Stimulated activated CD4-positive, alpha-beta T cell treated with anti-CD3 and anti-CD28 coated beads, TNF-alpha, amount 100 ng/mL, for 1 hour (primary cell): ENCODE data around the gene AFMID.
A peak's percentile ranks its signal among the peaks of the same experiment; 100 is the strongest.

Experiments
- DNase-seq, 3 donors: peaks; one replicate each; pipeline ENCODE4 v3.0.0-alpha.2; 2020; ENCODE audit warnings: low read depth in 3 of 3, low spot score in 1 of 3

The AFMID gene

DNA sequence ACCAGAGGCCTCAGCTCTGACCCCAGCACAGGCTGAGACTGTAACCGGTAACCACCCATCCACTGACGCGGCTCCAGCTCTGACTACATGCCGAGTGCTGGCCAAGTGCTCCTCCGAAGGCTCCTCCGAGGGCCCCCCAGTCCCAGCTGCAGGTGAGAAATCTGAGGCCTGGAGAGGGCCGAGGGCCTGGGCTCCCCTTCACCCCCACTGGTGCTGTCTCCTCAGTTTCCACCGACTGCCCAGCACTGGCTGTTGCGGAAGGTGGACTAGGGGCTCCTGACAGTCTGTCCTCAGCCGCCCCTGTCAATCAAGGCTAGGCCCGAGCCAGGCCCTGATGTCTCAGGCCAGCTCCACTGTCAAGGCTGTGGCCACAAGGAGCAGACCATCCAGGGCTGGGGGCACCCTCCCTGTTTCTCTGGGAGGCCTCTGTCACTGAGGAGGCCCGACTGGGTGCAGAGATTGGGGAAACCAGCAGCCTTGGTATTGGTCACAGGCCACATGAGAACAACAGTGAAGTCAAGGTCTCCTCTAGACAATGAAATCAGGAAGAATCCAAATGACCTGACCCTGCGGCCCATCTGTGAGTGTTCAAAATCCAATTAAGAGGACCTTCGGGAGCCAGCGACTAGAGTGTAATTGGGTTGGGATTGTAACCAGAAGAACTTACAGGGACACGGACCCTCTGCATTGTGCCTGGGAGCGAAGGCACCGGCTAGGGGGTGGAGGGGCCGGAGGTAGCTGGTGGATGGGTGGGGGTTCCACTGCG, 49.4 kb downstream of the AFMID start:
- no peak for DNase-seq

DNA sequence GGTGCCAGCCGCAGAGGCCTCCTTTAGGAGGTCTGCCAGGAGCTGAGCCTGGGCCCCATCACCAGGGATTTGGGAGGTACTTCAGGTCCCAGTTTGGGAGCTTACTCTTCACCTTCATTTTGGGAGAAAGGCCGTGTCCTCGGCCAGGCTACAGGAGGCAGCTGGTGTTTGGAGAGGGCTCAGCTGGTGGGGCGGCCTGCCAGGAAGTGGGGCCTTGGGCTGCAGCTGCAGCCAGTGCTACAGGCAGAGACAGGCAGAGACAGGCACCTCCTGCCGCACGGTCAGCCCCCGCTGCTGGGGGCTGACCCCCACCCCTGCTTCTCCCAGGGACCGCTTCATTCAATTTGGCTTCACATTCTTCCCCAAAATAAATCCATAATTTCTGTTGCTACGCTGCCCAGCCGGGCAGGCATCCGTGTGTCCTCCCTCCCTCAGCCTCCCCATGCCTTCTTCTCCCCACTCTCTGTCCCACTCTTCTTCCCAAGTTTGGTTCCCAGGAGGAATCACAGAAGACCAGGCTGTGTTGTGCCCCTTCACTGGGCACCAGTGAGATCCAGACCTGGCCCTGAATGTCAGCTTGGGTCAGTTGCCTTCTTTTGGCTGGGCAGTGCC, 50.3 kb downstream of the AFMID start:
- DNase-seq, result no peak

GRCh38 chr17:78238823-78239488, 51.8 kb downstream of the AFMID start:
- DNase-seq, result no peak

DNA sequence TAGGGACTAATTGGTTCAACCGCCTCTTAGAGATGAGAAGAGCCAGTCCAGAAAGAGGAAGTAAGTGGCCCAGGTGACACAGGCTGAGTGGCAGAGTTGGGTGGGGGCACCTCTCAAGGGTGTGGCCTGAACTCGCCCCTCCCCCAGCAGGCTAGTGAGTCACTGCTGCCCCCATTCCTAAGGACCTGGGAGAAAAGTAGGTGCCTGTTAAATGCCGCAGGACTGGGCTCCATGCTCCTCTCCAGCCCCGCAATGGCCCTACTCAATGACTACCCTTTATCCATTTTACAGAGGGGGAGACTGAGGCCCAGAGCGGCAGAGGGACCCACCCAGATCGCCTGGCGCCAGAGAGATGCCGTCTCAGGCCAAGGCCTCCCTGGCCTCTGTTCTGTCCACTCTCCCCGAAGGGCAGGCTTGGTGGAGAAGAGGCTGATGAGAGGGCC, 52.3 kb downstream of the AFMID start:
- DNase-seq, result no peak

GRCh38 chr17:78240012-78240655, 53.0 kb downstream of the AFMID start:
- no peak for DNase-seq

DNA sequence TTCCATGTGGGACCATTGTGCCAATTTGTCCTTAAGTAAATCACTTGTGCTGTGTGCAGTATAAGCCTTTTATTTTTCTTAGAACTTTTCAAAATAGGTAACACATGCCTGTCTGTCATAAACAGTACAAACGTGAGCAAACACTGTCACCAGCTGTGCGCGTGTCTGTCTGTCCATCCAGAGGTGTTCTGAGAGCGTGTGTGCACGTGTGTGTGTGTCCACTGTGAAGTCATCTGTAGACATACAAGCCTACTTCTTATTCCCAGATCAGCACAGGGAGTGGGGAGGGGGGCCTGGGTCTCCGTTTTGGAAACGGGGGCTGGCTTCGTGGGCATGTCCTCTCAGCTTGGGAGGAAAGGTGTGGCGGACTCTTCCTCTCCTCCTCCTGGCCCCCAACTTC, 53.7 kb downstream of the AFMID start:
- DNase-seq, result no peak

DNA sequence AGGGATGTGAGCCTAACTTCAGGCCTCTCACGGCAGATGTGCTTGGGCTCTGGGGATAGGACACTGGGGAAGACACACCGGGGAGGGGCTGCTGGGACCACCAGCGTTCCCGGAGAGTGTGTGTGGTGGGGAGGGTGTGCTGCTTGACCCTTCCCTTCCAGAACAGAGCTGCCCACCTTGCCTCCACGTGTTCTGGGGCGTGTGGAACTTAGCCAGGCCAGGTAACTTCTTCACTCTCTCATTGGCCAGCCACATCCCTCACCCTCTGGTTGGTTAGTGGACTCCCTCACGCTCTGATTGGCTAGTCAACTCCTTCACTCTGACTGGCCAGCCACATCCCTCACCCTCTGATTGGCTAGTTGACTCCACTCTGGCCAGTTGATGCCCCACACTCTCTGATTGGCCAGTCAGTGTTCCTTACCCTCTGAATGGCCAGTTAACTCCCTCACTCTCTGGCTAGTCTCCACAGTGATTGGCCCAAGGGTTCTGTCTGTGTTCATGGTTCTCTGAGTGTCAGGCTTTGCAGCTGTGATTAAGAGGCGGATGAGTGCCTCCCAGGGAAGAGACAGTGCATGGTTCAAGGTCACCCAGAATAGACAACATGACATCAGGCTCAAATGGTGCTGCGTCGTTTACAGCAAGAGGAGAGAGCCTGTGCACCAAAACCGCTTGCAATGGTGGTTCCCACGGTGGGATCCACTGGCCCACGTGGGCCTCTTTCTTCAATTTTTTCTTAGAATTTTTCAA, 54.3 kb downstream of the AFMID start:
- no peak for DNase-seq

DNA sequence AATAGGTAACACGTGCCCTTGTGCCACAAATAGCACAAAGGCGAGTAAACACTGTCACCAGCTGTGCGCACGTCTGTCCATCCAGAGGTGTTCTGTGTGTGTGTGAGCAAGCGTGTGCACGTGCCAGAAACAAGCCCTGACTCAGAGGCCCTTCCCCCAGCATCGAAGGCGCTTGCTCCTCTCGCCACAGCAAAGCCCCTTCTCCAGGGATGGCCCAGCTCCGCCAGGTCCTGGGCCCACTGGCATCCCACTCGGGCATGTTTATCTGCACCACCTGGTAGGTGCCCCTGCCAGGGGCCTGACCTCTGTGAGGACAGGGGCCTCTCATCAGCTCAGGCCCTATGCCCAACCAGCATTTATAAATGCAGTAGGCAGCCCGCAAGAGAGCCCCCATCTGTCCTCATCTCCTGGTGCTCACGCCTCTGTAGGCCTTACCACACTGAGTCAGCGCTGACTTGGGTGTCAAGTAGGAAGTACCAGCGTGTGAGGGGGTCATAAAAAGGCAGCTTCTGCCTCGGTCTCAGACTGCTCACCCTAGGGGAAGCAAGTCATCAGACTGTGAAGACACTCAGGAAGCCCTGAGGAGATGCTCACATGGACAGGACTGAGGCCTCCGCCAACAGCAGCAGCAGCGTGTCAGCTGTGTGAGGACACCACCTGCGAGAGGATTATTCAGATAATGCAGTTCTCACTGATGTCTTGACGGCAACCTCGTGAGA, 55.0 kb downstream of the AFMID start:
- DNase-seq, result no peak

DNA sequence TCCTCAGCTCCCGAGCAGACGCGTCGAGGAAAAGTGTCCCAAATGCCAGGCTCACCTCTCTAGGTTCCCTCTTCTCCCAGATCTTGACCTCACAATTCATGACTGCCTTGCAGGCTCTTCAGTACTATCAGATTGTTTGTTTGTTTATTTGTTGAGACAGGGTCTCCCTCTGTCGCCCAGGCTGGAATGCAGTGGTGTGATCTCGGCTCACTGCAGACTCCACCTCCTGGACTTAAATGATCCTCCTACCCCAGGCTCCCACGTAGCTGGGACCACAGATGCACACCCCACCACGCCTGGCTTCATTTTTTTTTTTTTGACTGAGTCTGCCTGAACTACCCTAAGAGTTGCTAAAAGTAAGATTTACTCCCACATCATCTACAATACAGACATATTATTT, 60.1 kb downstream of the AFMID start:
- no peak for DNase-seq

DNA sequence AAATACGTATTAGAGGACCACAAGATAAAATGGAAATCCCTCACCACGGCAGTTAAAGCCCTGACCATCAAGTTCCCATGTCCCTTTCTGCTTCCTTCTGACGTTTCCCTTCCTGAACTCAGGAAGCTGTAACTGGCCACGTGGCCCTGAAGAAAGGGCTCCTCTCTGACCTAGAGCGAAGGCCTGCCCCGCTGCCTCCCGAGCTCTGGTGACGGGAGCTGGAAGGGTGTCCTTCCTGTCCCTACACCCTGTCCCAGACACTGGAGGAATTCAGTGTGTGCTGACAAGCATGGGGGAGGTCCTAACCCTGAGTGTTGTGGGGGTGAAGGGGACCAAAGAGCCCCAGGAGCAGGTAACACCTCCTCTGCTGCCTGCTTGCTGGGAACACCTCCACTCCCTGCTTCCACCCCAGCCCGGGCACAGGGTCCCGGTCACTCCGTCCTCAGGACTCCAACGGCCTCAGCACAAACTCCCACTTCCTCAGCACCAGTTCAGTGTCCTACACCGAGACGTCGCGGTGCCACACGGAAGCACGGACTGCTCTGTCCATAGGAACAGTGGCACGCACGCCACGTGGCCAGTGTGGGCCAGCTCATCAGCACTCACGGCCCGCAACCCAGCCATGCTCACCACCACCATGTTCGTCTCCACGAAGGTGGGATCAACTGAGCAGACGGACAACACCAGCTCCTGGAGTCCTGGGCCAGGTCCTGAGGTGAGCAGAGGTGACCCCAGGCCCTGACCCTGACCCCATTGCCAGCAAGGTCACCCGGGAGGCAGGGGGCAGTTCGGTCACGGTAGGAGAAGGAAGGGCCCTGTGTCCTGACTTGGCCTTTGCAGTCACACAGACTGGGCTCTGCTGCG, 61.1 kb downstream of the AFMID start:
- DNase-seq, result no peak

DNA sequence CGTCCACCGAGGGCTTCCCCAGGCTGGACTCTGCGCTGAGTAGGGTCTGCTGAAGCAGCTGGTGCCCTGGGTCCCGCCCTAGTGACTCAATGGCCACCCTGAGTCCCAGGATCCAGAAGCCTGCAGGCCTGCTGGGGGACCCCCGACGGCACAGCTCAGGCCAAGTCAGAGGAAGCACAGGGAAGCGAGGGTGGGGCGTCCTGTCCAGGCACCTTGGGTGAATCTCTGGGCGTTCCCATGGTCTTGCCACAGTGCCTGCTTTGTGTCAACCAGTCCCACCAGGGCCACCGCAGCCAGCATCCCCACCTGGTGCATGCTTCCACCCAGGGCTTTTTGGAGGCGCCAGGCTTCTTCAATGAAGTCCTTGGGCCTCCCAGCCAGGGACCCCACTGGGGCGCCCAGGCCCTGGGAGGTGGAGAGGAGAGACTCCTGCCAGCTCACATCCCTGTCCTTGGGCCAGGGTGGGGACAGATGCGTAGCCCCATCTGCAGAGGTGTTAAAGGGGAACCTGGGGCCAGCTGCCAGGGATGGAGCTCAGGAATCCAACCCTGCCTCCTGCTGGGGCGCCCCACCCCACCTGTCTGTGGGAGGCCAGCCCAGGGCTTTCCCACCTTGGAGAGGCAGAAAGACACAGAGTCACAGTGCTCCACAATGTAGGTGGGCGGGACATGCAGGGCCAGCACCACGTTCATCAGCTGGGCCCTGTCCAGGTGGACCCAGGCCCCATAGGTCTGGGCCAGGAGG, 62.1 kb downstream of the AFMID start:
- DNase-seq, result no peak

GRCh38 chr17:78249818-78250806, 63.0 kb downstream of the AFMID start:
- DNase-seq, result no peak

- DNase-seq, result peak; percentile 57 to 79 (median 73)
Observed at GRCh38 chr17:78250891-78251772, 64.0 kb downstream of the AFMID start.

DNA sequence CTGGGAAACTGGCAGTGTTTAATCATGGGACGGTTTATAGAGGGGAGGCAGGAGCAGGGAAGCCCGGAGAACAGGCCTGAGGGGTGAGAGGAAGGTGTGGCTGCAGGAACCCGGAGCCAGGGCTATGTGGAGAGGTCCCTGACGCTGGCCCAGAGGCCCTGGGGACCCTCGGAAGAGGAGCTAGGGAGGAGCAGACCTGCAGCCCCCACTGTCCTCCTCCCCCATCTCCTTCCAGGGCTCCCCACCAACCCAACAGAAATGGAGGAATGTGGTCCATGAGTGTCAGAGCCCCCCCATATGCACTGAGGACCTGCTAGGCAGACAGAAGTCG, 64.6 kb downstream of the AFMID start:
- DNase-seq, result no peak

DNA sequence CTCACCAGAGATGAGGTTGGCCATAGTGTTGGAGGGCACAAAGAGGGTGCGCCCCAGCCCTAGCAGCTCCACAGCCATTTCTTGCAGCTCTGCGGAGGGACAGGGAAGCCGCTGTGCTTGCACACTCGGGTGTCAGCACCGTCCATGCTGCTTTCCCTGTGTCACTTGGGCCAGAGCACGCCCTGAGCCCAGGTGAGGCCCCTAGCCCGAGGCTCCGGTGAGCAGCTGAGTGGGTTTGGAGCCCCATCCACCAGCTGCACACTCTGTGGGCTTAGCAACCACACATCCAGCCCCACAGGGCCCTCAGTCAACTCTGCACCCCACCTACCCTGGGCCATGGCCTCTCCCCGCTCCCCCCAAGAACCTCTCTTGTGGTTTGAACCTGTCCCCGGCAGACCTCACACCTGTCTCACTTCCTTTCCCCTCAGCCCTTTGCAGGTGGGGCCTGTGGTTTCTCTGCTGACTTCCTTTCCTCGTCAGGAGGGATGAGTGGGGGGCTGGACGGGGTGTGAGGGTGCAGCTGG, 65.0 kb downstream of the AFMID start:
- DNase-seq, result peak in 2 of 3 donors; percentile 56 to 57
